Tibial nerve (tissue), 4 donors: ENCODE results near the gene TCF7L1.

Source experiments
- EP300 ChIP-seq, 2 donors: sonication (generic); formaldehyde crosslinking; IDR thresholded peaks; one replicate each; pipeline ENCODE4 v1.6.1; 2017; ENCODE audit warnings: antibody characterized with exemption in 2 of 2, mild to moderate bottlenecking in 1 of 2
- POLR2A ChIP-seq, 2 donors: fragments of 450-650 bp; IDR thresholded peaks; one replicate each; pipeline ENCODE4 v1.6.1; 2017; ENCODE audit warnings: antibody characterized with exemption in 2 of 2, mild to moderate bottlenecking in 2 of 2, moderate library complexity in 2 of 2
- TF ChIP-seq, protein P1 (sequence below), 5 experiments: fragments of 200-600 bp in 3 of 5; fragments of 450-650 bp in 2 of 5; sonication (generic) in 3 of 5; IDR thresholded peaks; one replicate each; pipeline ENCODE4 v1.5.1; 2016 to 2019; ENCODE audit warnings: antibody characterized with exemption in 5 of 5, mild to moderate bottlenecking in 3 of 5, moderate library complexity in 2 of 5

DNA sequence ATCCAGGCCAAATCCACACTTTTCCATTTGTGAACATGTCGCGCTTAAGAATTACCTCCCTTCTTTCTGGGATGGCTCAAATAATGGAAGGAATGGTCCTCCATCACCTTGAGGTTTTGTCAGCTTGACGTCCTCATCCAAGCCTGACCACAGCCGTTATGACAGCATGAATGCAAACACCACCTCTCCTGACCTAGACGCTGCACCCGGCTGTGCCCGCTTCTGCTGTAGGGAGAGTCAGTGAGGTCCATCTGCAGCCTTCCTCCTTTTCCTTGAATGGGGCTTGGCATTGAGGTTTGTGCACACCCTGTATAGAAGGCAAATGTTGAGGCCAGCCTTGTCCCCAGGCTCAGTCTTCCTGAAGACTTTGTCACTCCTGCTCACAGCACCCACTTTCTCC is 109.1 kb downstream of the TCF7L1 start:
- TF ChIP-seq, protein P1, sequence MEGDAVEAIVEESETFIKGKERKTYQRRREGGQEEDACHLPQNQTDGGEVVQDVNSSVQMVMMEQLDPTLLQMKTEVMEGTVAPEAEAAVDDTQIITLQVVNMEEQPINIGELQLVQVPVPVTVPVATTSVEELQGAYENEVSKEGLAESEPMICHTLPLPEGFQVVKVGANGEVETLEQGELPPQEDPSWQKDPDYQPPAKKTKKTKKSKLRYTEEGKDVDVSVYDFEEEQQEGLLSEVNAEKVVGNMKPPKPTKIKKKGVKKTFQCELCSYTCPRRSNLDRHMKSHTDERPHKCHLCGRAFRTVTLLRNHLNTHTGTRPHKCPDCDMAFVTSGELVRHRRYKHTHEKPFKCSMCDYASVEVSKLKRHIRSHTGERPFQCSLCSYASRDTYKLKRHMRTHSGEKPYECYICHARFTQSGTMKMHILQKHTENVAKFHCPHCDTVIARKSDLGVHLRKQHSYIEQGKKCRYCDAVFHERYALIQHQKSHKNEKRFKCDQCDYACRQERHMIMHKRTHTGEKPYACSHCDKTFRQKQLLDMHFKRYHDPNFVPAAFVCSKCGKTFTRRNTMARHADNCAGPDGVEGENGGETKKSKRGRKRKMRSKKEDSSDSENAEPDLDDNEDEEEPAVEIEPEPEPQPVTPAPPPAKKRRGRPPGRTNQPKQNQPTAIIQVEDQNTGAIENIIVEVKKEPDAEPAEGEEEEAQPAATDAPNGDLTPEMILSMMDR (IDR thresholded peaks at IDR 0.05): no peak
- TF ChIP-seq POLR2A (IDR thresholded peaks at IDR 0.05): no peak
- no peak for TF ChIP-seq EP300 (IDR thresholded peaks at IDR 0.05)
